GM21717 (cell line): ENCODE results near the gene TDG.

ENCODE experiments used
- ATAC-seq: cut with Tn5 transposase; IDR thresholded peaks from one replicate; pipeline ENCODE4 v1.9.1; 2021; ENCODE audit warnings: mild to moderate bottlenecking, moderate library complexity; ENCODE audit not compliant: unreplicated experiment

Gene TDG

DNA sequence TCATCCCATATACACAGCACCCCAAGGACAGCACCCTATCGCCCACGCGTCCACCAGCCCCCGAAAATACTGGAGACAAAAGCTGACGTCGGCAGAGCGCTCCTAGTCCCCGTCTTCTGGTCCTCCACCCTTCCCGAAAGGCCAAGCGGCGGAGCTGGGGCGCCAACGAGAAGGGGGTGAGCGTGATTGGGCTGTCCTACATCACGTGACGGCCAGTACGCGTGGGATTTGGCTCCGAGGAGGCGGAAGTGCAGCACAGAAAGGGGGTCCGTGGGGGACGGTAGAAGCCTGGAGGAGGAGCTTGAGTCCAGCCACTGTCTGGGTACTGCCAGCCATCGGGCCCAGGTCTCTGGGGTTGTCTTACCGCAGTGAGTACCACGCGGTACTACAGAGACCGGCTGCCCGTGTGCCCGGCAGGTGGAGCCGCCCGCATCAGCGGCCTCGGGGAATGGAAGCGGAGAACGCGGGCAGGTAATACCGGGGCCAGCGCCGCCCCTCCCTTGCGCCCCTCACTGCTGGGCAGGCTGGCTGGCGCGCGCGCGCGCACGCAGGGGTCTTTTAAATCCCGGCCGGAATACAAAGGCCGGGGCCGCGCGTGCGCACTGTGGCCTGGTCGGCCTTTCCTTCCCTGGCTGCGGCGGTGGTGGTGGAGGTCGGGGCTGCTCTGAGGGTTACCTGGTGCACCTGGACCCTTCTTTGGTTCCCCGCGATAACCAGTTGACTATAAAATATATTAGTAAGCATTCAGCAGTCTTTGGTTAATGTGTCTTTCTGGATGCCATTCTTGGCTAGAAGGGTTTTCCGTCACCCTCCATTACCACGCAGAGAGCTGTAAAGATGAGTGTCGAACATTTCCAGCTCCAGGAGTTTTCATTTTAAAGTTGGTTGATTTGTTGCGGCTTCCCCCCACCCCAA lies at the start of gene TDG:
Gene TDG (plus strand): TSS at position 283 of the 915 bp plus-strand sequence. CDS start 166 bp downstream, at position 449.
- ATAC-seq = peak; percentile 90

DNA sequence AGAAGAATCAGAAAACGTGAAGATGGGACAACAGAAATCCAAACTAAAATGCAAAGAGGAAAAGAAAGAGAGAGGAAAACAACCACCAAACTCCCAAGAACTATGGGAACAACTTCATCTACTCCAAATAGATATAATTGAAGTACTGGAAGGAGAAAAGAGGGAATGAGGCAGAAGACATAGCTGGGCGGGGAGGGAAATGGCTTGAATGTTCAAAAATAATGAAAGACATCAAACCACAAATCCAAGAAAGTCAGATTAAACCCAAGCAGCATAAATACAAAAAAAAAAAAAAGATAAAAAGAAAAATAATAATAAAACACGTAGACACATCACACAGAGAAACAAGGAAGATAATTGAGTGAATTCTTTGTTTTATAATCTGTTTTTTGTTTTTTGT lies 47.8 kb upstream of the TDG start:
- no peak for ATAC-seq

DNA sequence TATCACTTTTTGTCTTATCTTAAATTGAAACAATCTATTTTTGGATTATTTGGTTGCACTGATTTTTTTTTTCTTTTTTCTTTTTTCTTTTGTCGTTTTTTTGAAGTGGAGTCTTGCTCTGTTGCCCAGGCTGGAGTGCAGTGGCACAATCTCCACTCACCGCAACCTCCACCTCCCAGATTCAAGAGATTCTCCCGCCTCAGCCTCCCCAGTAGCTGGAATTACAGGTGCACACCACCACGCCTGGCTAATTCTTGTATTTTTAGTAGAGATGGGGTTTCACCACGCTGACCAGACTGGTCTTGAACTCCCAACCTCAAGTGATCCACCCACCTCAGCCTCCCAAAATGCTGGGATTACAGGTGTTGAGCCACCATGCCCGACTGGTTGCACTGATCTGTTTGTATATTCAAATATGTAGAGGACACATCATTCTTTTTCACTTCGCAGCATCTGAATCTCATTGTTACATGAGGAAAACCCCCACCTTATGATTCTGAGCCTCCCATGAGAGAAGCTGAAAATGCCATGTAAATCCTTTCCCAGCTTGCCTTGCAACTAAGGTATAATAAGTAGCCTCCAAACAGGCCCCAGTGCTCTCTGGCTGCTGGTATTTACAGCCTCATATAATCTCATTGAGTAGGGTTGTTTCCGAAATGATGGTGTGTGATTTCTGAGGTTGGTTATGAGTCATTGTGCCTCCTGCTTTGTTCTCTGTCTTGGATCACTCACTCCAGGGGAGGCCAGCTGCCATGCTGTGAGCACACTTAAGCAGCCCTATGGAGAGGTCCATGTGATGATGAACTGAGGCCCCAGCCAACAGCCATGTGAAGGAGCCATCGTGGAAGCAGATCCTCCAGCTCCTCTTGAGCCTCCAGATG lies 40.7 kb upstream of the TDG start:
- ATAC-seq = peak; percentile 40

DNA sequence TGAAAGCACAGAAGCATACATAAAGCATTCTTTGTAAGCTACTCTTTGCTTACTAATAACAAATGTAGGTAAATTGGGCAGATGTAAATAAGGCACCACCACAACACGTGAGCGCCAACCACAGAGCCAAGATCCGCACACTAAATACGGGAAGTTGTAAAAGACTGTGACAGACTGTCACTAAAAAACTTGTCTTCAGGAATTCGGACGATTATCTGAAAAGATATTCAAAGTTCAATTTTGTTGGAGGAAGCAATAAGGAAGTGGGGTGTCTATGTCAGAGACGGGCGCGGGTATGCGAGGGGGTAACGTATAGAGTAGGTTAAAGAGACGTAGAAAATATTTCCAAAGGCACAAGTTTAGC lies 37.0 kb upstream of the TDG start:
- ATAC-seq = peak; percentile 25

DNA sequence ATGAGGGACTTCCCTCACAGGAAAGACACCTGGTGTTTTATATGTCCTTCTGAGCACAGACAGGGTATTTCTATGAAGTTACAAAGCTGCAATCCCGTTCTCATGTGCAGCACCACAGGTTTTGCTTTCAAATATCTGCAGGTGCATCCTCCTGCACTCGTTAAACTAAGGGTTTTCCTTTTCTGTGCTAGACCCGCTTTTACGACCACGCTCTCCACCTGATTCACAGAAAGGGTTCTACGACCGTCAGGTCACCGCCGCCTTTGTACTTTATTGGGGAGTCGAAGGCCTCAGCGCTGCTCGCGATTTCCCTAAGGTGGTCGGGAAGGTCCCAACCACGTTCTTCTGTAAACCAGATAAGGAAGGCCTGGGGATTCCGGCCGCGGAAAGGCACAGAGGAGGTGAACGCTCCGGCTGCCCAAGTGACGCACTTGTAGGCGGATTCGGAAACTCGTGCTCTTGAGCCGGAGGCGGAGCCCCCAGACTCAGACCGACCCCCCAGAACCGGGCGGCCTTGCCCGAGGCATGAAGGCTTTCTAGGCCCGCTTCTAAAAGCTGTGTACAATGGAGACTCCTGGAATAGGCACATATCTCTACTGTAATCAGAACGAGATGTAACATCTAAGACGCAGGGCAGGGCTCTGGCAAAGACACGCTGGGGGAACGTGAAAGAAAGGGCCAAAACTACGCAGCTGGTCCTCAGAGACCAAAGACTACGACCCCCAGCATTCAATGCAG lies 36.5 kb upstream of the TDG start:
- ATAC-seq = peak; percentile 15

DNA sequence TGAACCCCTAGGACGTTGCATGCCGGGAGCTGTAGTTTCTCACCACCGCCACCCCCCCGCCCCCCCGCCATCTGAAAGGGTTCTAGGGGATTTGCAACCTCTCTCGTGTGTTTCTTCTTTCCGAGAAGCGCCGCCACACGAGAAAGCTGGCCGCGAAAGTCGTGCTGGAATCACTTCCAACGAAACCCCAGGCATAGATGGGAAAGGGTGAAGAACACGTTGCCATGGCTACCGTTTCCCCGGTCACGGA lies 36.0 kb upstream of the TDG start:
- no peak for ATAC-seq

DNA sequence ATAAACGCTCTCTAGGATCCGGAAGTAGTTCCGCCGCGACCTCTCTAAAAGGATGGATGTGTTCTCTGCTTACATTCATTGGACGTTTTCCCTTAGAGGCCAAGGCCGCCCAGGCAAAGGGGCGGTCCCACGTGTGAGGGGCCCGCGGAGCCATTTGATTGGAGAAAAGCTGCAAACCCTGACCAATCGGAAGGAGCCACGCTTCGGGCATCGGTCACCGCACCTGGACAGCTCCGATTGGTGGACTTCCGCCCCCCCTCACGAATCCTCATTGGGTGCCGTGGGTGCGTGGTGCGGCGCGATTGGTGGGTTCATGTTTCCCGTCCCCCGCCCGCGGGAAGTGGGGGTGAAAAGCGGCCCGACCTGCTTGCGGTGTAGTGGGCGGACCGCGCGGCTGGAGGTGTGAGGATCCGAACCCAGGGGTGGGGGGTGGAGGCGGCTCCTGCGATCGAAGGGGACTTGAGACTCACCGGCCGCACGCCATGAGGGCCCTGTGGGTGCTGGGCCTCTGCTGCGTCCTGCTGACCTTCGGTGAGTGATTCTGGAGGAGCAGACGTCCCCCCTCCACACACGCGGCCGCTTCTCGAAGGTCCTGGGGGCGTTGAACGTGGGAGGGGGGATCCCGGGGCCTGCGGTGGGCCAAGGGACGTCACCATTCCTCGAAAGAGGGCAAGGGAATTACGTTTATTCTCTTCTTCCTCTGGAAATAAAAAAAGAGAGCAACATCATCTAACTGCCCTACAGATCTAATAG lies 35.5 kb upstream of the TDG start, which contains the start of gene HSP90B1:
Gene HSP90B1 (plus strand): TSS at position 377 of the 753 bp plus-strand sequence. CDS start 106 bp downstream, at position 483.
- ATAC-seq = peak; percentile 58

DNA sequence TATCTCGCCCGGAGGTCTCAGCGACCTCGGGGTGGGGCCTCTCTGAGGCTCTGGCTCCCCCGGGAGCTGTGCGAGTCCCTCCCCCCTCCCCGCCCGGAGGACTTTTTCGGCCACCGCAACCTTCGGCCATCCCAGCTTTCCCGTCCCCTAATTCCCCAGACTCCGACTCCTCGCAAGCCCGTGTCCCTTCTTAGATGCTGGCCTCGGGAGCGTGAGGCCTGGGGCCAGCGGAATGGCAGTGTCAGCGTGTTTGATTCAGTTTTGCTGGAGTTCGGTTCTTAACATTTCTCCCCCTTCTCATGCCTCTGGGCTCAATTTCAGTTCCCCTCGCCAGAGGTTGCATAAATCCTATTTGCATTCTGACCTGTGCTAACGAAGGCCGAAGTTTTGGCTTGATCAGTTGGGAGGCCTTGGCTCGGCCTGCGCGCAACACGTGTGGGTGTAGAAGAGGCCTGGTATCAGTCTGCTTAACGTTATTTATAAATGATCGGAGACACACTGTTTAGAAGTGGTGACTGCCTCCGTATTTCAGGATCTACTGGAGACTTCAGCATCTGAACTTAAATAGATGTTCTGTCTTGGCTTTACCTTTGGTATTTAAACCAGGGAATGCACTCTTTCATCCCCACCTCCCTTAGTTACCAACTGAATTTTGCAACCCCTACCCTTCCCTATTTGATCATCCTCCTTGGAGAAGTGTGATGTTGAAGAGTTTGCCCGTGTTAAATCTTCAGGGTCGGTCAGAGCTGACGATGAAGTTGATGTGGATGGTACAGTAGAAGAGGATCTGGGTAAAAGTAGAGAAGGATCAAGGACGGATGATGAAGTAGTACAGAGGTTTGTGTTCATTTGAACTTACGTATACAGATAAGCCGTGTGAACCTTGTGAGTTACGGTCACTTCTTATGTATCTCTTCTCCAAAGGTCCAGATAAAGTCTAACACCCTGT lies 34.6 kb upstream of the TDG start:
- ATAC-seq = no peak

DNA sequence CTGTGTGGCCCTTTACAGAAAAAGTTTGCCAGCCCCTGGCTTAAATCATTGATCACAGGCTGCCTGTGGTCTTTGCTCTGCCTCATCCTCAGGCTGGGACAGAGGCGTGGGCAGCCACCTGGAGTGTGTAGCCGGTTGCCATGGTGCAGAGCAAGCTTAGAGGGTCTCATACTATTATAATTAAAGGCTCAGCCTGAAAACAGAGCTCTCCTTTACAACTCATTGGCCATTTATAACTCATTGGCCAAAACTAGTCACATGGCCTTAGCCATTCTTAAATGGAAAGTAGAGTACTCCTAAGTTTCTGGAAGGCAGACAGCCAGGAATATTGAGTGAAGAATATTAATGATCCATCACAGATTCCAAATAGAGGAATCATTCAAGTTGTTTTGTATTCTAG lies 32.4 kb upstream of the TDG start:
- ATAC-seq = no peak

DNA sequence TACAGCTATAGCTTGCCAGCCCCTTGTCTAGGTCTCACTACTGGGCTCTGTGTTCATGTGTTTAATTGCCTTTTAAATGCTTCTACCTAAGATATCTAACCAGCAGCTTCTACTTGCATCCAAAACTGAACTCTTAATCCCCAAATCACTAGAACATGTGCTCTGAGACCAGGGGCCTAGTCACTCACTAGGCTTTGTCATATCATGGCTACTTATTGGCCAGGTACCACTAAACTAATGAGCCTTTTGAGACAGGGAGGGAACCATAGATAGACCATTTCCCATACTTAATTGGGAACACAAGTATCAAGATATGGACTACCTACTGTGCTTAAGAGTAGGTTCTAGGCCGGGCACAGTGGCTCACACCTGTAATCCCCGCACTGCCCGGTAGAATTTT lies 29.0 kb upstream of the TDG start:
- no peak for ATAC-seq

DNA sequence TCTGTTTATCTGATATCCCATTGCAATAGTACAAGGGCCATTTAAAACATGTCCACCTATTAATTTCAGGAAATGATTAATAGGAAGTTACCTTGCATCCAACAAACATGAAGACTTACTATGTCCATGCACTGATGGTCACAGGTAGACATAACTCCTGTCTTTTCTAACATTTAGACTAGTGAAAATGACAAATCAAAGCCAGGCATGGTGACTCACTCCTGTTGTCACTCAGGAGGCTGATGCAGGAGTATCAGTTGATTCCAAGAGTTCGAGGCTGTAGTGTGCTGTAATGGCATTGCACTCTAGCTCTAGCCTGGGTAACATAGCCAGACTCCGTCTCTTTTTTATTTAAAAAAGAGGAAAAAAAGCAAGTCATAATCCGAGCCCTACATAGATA lies 20.7 kb upstream of the TDG start:
- no peak for ATAC-seq

DNA sequence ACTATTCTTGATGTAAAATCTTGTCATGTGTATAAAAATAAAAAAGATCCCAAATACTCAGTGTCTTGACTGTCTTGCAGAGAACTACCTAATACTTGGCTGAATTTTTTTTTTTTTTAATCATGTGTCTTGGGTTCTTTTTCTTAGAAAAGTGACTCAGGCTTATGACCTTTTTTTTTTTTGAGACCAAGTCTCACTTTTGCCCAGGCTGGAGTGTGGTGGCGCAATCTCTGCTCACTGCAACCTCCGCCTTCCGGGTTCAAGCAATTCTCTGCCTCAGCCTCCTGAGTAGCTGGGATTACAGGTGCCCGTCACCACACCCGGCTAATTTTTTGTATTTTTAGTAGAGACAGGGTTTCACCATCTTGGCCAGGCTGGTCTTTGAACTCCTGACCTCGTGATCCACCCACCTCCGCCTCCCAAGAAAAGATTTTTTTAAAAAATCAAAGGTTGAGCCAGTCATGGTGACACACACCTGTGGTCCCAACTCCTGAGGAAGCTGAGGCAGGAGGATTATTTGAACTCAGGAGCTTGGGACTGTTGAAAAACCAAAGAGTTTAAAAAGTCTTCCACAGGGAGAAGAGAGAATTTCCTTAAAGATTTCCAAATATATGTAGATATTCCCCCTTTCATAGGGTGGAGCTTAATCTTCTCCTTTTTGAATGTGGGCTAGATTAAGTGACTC lies 17.7 kb upstream of the TDG start:
- no peak for ATAC-seq

DNA sequence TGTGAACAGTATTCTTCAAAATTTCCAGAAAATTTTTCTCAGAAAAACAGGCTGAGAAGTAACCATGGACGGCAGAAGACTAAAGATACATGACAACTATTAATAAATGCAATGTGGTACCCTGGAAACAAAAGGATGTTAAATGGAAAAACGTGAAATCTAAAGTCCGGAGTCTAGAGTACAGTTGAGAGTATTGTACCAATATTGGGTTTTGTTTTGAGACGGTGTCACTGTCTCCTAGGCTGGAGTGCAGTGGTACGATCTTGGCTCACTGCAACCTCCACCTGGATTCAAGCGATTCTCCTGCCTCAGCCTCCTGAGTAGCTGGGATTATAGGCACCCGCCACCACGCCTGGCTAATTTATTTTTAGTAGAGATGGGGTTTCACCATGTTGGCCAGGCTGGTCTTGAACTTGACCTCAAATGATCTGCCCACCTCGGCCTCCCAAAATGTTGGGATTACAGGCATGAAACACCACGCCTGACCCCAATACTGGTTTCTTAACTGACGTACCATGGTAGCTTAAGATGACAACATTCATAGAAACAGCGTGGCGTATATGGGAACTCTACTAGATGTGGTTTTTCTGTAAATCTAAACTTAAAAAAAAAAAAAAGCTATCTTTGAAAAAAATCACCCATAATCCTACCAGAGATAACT lies 16.8 kb upstream of the TDG start:
- ATAC-seq = no peak

DNA sequence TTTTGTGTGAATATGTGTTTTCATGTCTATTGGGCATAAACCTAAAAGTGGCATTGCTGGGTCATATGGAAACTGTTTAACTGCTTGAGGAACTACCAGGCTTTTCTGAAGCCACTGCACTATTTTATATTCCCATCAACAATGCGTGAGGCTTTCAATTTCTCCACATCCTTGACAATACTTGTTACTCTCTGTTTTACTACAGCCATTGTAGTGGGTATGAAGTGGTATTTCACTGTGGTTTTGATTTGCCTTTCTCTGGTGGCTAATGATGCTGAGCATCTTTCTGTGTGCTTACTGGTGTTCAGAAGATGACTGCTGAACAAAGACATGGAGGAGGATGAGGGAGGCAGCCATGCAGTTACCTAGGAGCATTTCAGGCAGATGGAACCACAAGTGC lies 13.2 kb upstream of the TDG start:
- ATAC-seq = no peak

DNA sequence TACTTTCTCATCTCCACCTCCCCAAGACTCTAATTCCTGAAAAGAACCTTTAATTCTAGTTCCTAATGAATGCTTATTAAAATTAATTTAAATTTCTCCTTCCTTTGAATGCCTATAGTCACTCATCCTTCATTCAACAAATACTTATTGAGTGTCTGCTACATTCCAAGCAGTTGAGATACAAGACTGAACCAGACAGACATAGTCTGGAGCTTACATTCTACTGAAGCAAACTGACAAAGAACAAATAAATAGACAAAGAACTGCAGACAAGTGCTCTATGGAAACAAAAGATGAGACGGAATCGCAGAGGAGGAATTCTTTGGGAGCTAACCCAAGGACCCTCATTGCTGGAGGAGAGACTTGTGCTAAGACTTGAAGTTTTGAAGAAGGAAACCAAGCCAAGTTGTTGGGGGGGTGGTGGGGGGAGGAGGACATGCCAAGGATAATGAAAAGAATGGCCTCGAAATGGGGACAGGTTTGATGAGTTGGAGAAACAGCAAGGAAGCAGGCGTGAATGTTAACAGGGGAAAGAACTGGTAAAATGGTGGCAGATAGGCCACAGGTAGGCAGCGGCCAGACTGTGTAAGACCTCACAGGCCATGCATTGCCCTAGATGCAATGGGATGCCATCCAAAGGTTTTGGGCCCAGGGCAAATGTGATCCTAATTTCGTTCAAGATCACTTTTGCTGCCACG lies 9.7 kb upstream of the TDG start:
- peak; percentile 2 for ATAC-seq

DNA sequence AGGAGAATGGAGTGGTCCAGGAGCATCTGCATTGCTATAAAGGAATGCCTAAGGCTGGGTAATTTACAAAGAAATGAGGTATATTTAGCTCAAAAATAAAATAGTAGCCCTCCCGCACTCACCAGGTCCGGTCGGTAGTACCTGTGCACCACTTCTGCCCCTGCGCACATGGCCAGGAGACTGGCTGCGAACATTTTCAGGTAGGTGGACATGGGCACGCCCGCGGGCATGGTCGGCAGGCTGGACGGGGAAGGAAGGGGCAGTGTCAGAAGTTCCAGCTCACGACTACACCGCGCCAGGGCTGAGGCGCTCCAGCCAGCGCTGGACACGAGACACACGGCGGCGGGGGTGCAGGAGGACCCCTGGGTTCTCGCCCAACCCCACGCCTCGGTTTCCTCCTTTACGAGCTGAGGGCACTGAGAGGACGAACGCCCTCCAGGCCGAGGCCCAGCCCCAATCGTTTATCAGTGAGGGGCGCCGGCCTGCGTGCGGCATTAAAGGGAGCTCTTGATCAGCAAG lies 9.1 kb upstream of the TDG start:
- peak; percentile 25 for ATAC-seq

DNA sequence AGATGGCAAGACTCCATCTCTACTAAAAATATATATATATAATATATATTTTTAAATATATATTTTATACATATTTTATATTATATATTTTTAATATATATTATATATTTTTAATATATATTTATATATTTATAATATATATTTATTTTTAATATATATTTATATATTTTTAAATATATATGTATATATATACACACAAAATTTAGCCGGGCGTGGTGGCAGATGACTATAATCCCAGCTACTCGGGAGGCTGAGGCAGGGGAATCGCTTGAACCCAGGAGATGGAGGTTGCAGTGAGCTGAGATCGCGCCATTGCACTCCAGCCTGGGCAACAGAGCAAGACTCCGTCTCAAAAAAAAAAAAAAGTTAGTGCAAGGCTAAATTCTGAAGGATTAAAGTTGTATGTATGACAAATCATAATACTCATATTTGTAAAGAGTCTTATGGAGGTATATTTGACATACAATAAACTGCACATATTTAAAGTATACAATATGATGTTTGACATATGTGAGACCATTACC lies 7.7 kb upstream of the TDG start:
- no peak for ATAC-seq
